Activated gamma-delta T cell treated with anti-CD3 and anti-CD28 coated beads, Interleukin-2, amount 50 U/mL, for 16 hours (primary cell): ENCODE results near the gene ATAD1.
A peak's percentile ranks its signal among the peaks of the same experiment; 100 is the strongest.
"Not testable (repeated sequence)": the region's sequence is repeated elsewhere in the genome, so short reads cannot be mapped to it uniquely, and the experiment has no call there.

ENCODE experiments used
- DNase-seq: peaks from one replicate; pipeline ENCODE4 v3.0.0-alpha.2; 2020; ENCODE audit warnings: low read depth

The ATAD1 gene

DNA sequence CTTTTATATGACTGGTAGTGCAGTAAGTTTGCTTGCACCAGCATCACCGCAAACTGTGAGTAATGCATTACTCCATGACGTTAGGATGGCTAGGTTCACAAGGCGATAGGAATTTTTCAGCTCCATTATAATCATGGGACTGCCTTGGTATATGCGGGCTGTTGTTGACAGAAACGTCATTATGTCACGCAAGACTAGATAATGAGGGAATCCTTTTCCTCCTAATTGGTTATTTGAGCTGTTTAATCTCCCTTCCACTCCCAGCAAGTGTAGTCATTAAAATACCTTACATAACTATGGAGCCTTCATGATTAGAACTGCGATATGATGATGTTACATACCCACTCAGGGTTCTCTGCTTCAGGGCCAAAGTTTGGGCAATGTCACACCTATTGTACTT is 28.0 kb upstream of the ATAD1 start:
- DNase-seq, result no peak

DNA sequence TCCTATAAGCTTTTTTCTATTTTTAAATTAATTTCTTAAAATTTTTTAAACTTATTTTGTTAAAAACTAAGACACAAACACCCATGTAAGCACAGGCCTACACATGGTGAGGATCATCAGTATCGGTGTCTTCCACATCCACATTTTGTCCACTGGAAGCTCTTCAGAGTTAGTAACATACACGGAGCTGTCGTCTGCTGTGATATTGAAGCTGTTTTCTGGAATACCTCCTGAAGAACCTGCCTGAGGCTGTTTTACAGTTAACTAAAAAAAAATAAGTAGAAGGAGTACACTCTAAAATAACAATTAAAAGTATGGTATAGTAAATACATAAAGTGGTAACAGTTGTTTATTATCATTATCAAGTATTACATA is 27.6 kb upstream of the ATAD1 start:
- no peak for DNase-seq

DNA sequence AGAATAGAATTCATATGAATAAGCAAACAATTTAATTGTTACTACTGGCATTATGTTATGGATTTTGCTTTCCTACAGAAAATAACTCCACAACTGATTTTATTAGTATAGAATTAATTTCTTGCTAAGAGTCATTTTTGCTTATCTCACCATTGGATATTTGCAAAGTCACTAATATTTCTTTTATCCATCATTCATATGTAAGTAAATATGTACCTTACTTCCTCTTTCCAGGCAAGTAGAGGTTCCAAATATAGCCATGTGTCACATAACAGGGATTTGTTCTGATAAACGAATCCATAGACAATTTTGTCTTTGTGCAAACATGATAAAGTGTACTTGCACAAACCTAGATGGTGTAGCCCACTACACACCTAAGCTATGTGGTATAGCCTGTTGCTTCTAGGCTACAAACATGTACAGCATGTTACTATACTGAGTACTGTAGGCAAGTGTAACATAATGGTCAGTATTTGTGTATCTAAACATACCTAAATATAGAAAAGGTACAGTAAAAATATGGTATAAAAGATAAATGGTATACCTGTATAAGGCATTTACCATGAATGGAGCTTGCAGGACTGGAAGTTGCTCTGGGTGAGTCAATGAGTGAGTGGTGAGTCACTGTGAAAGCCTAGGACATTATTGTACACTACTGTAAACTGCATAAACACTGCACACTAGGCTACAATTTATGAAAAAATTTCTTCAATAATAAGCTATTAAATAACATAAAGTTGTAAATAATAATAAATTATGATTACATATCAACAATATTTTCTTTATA is 27.0 kb upstream of the ATAD1 start:
- DNase-seq, result no peak

DNA sequence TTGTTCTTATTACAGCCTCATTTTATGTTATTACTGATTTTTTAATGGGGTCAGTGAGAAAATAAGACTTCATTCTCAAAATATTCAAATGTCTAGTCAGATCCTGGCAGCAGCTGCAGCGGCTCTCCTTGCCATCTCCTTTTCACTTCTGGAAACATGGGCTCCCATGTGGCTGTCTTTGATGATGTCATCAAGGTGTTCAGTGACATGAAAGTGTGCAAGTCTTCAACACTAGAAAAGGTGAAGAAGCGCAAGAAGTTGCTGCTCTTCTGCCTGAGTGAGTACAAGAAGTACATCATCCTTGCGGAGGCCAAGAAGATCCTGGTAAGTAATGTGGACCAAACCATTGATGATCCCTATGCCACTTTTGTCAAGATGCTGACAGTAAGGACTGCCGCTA is 25.7 kb upstream of the ATAD1 start:
- DNase-seq, result no peak

DNA sequence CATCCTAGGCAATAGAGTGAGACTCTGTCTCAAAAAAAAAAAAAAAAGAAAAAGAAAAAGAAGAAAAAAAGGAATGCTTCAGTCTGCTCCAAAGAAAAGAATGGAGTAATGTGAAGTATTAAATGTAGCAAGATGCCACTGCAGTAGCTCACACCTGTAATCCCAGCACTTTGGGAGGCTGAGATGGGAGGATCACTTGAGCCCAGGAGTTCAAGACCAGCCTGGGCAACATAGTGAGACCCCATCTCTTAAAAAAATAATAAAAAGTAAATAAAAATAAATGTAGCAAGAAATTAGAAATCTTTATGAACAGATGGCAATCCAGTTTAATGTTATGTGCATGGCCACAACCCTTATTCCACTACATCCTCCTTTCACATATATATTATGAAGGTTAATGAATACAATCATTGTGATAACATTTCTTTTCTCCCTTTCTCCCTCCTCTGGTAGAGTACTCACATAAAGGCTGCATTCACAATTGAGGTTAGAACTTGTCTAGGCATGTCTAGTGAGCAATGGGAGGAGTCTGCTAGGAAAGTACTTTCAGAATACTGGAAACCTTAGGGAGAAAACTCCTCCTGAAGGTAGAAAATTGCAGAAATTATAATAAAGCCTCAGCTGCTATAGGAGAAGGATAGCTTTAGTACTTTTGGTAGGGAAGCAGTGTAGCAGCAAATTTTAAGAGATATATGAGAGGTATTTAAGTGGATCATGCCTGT is 24.9 kb upstream of the ATAD1 start:
- DNase-seq, result no peak

DNA sequence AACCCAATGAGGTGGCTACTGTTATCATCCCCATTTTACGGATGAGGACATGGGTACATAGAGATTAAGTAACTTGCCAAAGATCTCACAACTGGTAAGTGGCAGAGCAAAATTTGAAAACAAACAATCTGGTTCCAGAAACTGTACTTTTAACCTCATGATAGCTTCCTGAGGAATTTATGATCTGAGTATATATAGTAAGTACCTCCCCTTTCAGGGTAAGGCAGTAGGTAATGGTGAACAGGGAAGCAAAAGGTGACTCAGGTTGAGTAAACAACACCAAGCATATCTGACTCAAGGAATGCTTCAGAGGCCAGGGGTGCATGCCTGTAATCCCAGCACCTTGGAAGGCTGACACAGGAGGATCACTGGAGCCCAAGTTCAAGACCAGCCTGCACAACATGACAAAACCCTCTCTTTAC is 24.2 kb upstream of the ATAD1 start:
- DNase-seq, result no peak

DNA sequence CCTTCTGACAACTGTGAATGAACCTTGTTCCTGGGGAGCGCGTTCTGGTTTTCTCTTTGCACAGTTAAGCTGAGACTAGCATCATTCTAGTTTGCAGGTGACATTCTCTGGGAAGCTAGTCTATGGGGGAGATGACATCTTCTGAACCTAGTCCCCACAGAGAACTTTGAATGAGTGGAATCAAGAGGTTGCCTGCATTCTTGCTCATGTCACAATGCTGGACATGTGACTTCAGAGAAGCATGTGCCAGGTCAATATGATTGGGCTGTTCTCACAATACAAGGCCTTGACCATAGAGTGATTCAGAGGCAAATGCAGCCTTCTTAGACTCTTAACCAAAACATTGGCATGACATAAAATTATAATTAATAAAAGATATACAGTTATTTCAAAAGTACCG is 23.2 kb upstream of the ATAD1 start:
- no peak for DNase-seq

DNA sequence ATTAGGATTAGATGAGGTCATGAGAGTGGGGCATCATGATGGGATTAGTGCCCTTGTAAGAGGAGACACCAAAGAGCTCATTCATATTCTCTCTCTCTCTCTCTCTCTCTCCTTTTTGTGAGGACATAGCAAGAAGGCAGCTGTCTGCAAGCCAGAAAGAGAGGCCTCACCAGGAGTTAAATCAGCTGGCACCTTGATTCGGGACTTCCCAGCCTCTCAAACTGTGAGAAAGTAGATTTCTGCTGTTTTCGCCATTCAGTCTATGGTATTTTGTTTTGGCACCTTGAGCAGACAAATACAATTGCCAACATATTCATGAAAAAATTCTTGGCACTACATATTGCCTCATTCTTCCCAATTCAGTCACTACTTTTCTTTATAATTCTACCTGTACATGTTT is 20.6 kb upstream of the ATAD1 start:
- DNase-seq, result no peak

DNA sequence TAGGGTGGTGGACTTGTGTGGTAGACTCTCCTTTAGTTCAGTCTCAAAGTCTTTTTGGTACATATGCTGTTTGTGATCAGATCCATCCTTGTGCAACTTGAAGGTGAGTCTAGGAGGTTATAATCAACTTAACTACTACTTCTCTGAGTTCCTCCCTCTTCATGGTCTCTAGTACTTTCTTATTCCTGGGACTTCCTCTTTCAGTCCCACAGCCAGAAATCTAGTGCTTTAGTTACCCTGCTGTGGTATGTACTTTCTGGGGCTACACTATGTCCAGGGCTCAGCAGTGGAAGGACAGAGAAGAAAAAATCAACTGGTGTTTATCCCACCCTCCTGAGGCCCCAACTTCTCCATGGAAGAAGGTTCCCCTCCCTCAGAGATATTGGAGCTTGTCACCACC is 19.4 kb upstream of the ATAD1 start:
- DNase-seq, result no peak

DNA sequence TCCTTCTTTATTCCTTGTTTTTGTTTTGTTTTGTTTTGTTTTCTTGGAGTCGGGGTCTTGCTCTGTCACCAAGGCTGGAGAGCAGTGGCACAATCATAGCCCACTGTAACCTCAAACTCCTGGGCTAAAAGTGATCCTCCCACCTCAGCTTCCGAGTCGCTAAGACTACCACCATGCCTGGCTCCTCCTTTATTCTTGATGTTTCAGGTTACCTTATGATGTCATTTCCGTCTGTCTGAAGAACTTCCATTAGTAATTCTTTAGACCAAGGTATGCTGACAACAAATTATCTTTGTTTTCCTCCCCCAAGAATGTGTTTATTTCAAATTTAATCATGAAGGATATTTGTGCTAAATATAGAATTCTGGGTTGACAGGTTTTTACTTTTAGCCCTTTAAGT is 18.1 kb upstream of the ATAD1 start:
- no peak for DNase-seq

DNA sequence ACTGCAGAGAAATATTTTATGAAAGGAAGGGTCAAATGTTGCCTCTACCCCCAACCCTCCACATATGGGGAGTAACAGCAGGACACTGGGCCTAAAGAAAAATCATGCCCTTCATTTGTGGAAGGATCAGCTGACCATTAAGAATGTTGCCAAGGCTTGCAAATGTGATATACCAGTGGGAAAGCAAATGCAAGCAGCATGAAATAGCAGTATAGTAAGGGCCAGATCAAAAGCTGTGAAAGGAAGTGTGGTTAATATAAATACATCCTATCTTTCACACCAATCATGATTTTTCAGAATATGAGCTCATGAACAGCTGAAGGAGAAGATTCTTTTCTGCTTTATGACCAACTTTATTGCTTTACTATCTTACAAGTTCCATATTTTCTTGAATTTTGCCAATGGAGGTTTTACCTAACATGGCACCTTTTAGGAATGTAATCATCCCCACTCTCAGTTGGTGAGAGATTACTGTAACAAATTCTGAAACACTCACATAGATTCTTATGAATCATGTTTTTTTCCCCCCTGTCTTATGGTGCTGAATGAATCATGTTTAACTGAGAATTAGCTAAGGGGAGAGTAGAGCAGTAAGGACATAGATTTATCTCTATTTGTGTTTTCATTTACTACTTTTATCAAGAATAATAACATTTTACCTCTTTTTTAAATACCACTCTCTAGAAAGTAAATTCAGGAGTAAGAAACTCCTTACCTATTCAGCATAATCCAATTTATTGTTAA is 12.1 kb upstream of the ATAD1 start:
- DNase-seq, result no peak

DNA sequence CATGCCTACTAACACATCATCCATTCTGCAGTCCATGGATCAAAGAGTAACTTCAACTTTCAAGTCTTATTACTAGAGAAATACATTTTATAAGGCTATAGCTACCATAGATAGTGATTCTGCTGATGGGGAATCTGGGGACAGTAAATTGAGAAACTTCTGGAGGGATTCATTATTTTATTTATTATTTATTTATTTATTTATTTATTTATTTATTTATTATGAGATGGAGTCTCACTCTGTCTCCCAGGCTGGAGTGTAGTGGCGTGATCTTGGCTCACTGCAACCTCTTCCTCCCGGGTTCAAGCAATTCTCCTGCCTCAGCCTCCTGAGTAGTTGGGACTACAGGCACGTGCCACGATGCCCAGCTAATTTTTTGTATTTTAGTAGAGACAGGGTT is 11.0 kb upstream of the ATAD1 start:
- DNase-seq, result not testable (repeated sequence)

DNA sequence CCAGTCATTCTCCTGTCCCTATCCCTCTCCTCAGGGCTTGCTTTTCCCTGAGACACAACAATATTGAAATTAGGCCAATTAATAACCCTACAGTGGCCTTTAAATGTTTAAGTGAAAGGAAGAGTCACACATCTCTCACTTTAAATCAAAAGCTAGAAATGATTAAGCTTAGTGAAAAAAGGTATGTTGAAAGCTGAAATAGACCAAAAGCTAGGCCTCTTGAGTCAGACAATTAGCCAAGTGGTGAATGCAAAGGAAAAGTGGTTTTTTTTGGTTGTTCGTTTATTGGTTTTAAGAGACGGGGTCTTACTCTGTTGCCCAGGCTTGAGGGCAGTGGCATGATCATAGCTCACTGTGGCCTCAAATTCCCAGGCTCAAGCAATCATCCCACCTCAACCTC is 9.7 kb upstream of the ATAD1 start:
- no peak for DNase-seq

DNA sequence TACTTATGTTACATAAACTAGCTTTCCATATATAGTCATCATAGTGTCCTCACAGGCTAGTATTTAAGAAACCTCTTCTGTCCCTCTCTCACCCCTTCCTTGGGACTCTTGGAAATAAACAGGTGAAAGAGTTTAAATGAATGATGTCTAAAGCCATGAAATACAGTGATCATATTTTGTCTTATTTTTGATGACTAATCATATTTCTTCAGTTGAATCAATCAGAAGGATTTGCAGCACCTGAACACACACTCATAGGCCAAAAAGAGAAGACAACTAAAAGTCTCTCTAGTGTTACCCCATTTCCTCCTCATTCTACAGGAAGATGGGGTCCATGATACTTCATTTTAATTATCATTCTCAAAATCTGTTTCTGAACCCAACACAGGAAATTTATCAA is 8.6 kb upstream of the ATAD1 start:
- DNase-seq, result no peak

DNA sequence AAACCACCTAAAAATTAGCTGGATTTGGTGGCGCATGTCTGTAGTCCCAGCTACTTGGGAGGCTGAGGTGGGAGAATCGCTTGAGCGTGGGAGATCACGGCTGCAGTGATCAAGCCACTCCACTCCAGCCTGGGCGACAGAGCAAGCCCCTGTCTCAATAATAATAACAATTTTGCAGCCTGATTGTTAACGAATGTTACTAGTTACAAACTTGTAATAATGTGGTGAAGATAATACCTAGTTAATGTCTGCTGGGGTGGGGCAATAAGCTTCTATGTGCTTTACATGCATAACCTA is 1.2 kb upstream of the ATAD1 start:
- DNase-seq, result no peak

DNA sequence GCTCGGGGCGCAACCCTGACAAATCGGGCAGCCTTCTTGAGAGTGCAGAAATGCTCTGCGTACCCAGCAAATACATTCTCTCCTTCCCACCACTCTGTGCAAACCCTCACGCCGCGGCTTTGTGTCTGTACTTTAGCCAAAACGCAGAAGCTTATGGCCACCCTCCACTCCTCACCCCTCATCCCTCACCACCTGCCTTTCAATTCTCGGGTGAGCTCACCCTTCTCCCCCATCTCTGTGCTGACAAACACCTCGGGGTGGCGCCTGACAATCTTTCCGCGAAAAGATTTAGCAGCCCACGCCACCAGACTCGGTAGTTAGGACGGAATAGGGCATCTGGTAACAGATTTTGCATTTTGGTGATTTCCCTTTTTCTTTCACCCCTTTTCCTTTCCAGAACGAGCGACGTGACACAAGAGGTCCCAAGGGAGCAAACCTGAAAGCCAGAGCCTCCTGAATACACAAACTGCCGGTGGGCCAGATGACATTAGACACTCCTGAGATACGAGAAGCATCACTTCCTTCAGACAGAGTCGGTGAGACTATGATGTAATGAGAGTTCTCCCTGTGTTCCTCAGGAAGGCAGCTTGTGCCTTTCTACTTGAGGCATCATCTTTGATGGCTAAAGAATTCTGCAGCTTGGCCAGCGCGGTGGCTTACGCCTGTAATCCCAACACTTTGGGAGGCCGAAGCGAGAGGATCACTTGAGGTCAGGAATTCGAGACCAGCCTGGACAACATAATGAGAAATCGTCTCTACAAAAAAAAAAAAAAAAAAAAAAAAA is 671 bp upstream of the ATAD1 start:
- DNase-seq, result peak; percentile 55

DNA sequence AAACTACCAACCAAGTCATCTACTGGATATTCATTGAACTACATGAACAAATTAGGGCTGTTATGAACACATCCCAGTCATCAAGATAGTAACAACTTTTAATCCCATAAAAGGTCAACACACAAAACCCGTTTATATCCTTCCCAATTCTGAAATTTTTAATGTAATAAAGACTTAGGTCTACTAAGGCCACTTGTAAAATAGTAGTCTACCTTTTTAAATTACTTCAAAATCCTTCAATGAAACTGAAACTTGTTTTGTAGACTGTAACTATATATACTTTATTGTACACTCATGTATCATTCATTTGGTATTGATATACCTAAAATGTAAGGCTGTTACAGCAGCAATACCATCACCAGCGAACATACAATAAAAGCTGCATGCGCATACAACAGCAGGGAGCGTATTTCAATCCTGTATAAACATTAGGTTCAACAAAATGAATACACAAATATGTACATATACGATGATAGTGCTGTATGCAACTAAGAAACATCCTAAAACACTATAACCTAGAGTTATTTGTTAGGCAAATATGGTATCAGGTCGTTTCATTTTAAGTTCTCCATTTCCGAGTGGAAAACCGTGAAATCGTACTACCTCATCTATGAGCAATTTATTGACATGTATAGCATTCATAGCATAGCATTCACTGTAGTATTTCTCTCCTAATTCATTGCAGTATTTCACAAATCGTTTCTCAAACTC is 973 bp downstream of the ATAD1 start:
- DNase-seq, result no peak

DNA sequence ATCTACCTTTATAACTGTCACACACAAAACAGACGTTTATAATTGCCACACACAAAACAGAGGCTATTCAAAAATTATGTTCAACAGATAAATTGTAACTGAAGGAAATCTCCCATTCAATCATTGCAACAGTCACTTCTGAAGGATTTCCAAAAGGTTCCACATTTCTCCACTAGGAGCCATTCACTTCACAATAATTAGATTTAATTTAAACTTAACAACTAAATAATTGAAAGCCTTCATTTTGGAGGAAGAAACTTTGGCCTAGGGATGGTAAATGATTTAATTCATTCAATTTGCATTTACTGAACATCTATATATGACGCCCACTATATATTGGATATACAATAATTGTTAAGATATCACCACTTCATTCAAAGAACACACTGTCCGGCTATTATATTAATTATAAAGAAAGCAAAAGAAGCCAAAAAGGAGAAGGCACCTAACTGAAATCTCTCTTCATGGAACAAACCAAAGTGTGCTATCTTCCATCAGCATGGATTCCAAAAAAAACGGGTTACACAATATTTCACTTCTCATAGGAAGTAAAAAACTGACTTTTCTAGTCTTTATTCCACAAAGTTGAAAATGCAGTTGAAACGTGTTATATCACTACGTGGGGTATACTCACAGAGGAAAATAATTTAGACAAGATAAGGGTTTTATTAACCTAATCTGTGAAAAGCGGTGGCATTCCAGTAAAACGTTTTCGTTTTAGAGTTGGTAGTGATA is 1.7 kb downstream of the ATAD1 start:
- no peak for DNase-seq

DNA sequence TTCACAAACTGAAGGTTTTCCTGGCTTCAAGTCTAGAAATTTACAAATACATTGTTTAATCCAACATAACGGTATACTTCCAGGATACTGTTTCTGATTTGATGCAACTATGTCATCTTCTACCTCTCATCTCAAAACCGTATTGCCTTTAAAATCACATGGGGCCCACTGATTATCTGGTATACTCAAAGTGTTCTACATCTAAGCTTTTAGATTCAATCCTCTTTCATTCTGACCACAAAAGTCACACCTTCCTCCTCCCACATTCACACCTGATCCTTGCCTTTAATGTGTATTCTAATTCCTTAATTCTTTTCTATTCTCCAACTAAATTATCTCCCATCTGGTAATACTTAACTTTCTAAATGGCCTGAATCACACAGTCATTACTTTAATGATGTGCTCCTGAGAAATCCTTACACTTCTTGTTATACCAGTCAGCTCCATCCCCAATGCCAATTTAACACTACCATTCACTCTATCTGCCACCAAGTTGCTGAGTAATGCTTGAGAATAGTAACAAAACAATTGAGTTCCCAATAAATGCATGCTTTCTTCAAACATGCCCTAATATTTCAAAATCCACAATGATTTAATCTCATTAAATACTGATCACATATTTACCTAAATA is 13.0 kb downstream of the ATAD1 start:
- no peak for DNase-seq

DNA sequence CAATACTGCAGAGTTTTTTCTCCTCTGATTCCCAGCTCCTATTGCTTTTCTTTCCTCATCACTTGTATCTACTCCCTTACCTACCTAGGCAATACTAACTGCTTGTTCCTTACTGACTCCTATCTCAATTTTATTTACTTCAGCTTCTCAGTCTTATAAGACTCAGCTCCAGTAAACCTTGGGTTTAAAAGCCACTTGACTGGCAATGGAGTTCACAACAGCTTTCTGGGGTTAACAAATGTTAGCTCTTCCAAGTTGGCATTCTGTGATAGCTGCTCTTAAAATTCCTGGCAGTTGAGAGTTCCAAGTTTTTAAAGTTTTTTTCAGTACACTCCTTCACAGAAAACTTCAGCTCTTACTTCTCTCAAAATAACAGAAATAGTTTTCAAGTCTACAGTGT is 14.2 kb downstream of the ATAD1 start:
- DNase-seq, result no peak

DNA sequence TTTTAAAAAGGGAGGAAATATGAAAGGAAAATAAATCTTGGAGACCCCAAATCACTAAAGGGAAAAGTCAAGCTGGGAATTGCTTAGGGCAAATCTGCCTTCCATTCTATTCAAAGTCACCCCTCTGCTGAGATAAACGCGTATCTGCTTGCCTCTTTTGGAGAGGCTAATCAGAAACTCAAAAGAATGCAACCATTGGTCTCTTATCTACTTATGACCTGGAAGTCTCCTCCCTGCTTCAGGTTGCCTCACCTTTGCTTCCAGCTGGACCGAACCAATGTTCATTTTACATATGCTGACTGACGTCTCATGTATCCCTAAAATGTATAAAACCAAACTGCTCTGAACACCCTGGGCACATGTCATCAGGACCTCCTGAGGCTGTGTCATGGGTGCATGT is 14.7 kb downstream of the ATAD1 start:
- DNase-seq, result no peak
